SK-N-SH (cell line): ENCODE data around the gene CCDC78. TPM values are rescaled to one million over a fixed set of nuclear protein-coding genes. Genes with fewer than 3 reads are reported as not detected.

Experiments
- CTCF ChIA-PET: fragments of 300-600, 350-600 bp; formaldehyde crosslinking; extraction: SDS; loops from one replicate; lab custom pipeline; 2021; lab: Yijun Ruan, JAX
- POLR2A ChIA-PET: fragments of 350-600 bp; sonication (Branson Sonifier 250); formaldehyde crosslinking; extraction: SDS; loops from one replicate; lab custom pipeline; 2020; ENCODE audit warnings: antibody characterized with exemption, inconsistent platforms; lab: Yijun Ruan, JAX
- DNase-seq: peaks from one replicate; pipeline ENCODE4 v3.0.0; 2012
- H2AFZ ChIP-seq: fragments of 200-600 bp; sonication (generic); 2 replicates; pipeline ENCODE4 v1.8.1; 2016; ENCODE audit warnings: antibody characterized with exemption, mild to moderate bottlenecking, low read depth
- H3F3A ChIP-seq: fragments of 200-600 bp; sonication (generic); replicated peaks from 2 replicates; pipeline ENCODE3; 2016; ENCODE audit warnings: antibody characterized with exemption, mild to moderate bottlenecking; ENCODE audit not compliant: insufficient read depth
- H3K27ac ChIP-seq, 2 experiments: fragments of 200-500 bp in 1 of 2; fragments of 200-600 bp in 1 of 2; sonication (Bioruptor generic) in 1 of 2; sonication (generic), shearing (Covaris generic) in 1 of 2; 2 replicates each; pipeline versions ENCODE4 v1.5.1 to v1.6.1; 2014 to 2016; ENCODE audit warnings: low read depth in 2 of 2, inconsistent platforms in 1 of 2, low read length in 1 of 2, mild to moderate bottlenecking in 1 of 2, mixed read lengths in 1 of 2
- H3K27me3 ChIP-seq: fragments of 200-600 bp; sonication (generic), shearing (Covaris generic); 2 replicates; pipeline ENCODE4 v1.6.1; 2016; ENCODE audit warnings: mixed run types; ENCODE audit not compliant: insufficient read depth
- H3K36me3 ChIP-seq, 2 experiments: fragments of 200-500 bp in 1 of 2; fragments of 200-600 bp in 1 of 2; sonication (Bioruptor generic) in 1 of 2; sonication (generic) in 1 of 2; replicated peaks in 1 of 2; 2 replicates each; pipeline versions ENCODE3 to v1.5.1; 2014 to 2016; ENCODE audit warnings: low read length in 1 of 2, mild to moderate bottlenecking in 1 of 2; ENCODE audit not compliant: insufficient read depth in 2 of 2, control insufficient read depth in 1 of 2
- H3K4me1 ChIP-seq, 2 experiments: fragments of 200-500 bp in 1 of 2; fragments of 200-600 bp in 1 of 2; sonication (Bioruptor generic) in 1 of 2; sonication (generic), shearing (Covaris generic) in 1 of 2; 2 replicates each; pipeline versions ENCODE4 v1.5.1 to v1.6.1; 2014 to 2016; ENCODE audit warnings: low read depth in 1 of 2, low read length in 1 of 2, mixed run types in 1 of 2; ENCODE audit not compliant: insufficient read depth in 2 of 2, control insufficient read depth in 1 of 2
- H3K4me2 ChIP-seq: fragments of 200-600 bp; sonication (generic), shearing (Covaris generic); 2 replicates; pipeline ENCODE4 v1.6.1; 2017; ENCODE audit warnings: mixed run types
- H3K4me3 ChIP-seq, 2 experiments: fragments of 200-500 bp in 1 of 2; fragments of 200-600 bp in 1 of 2; sonication (Bioruptor generic) in 1 of 2; sonication (generic), shearing (Covaris generic) in 1 of 2; 2 replicates each; pipeline versions ENCODE4 v1.5.1 to v1.8.1; 2014 to 2016; ENCODE audit warnings: low read depth in 2 of 2, inconsistent platforms in 1 of 2, low read length in 1 of 2, mild to moderate bottlenecking in 1 of 2, mixed read lengths in 1 of 2, moderate library complexity in 1 of 2
- H3K79me2 ChIP-seq: fragments of 200-600 bp; sonication (generic); 2 replicates; pipeline ENCODE4 v1.8.1; 2017; ENCODE audit warnings: mild to moderate bottlenecking; ENCODE audit not compliant: insufficient read depth
- H3K9ac ChIP-seq: fragments of 200-600 bp; sonication (generic); 2 replicates; pipeline ENCODE4 v1.6.1; 2017; ENCODE audit warnings: mixed run types
- H3K9me2 ChIP-seq: fragments of 200-600 bp; sonication (generic); 2 replicates; pipeline ENCODE4 v1.6.1; 2017; ENCODE audit warnings: mixed run types
- H3K9me3 ChIP-seq: fragments of 200-600 bp; sonication (generic); 2 replicates; pipeline ENCODE4 v1.6.1; 2017; ENCODE audit warnings: mixed run types, mild to moderate bottlenecking, moderate library complexity
- H4K20me1 ChIP-seq: fragments of 200-600 bp; sonication (generic); 2 replicates; pipeline ENCODE4 v1.6.1; 2017; ENCODE audit warnings: mild to moderate bottlenecking, mixed run types; ENCODE audit not compliant: insufficient read depth
- EZH2phosphoT487 ChIP-seq: fragments of 200-600 bp; sonication (generic); IDR thresholded peaks from 2 replicates; pipeline ENCODE4 v1.6.1; 2017; ENCODE audit warnings: low read depth, mixed run types, mild to moderate bottlenecking, antibody characterized with exemption, moderate library complexity, borderline replicate concordance
- GABPA ChIP-seq: IDR thresholded peaks from 2 replicates; pipeline ENCODE4 v1.4.0; 2012; ENCODE audit warnings: low read depth, mild to moderate bottlenecking
- RXRA ChIP-seq: IDR thresholded peaks from 2 replicates; pipeline ENCODE4 v1.4.0; 2012; ENCODE audit warnings: low read depth, mild to moderate bottlenecking, borderline replicate concordance
- TAF1 ChIP-seq: IDR thresholded peaks from 2 replicates; pipeline ENCODE4 v1.6.1; 2012; ENCODE audit warnings: low read depth, mild to moderate bottlenecking, low read length, moderate library complexity, borderline replicate concordance
- WGBS: methylation state at CpG from one replicate; pipeline ENCODE4 v1.1.6; 2017; ENCODE audit warnings: low lambda C conversion rate; 5-methylcytosine and 5-hydroxymethylcytosine counted together
- polyA plus RNA-seq, 3 experiments: library from polyadenylated mRNA; depleted of rRNA; stranded (reverse); fragments of >200 nt; gene quantifications; 2 replicates each; pipeline ENCODE4 v1.2.3, GENCODE V29; 2012
- TF ChIP-seq, protein P1 (sequence below): fragments of 150-350 bp; IDR thresholded peaks from 2 replicates; pipeline ENCODE4 v1.6.1; 2017; ENCODE audit warnings: antibody characterized with exemption, low read length, low read depth, borderline replicate concordance
- TF ChIP-seq, protein P2 (sequence below): IDR thresholded peaks from 2 replicates; pipeline ENCODE4 v1.6.1; 2012; ENCODE audit warnings: mild to moderate bottlenecking, low read depth, low read length, moderate library complexity
- TF ChIP-seq, protein P3 (sequence below): IDR thresholded peaks from 2 replicates; pipeline ENCODE4; 2012
- TF ChIP-seq, protein P4 (sequence below): IDR thresholded peaks from 2 replicates; pipeline ENCODE4 v1.4.0; 2012; ENCODE audit warnings: low read depth

The CCDC78 gene
- polyA plus RNA-seq, 1 of the 3 experiments (the other 2 are of a cell fraction), result 15.4 TPM

DNA sequence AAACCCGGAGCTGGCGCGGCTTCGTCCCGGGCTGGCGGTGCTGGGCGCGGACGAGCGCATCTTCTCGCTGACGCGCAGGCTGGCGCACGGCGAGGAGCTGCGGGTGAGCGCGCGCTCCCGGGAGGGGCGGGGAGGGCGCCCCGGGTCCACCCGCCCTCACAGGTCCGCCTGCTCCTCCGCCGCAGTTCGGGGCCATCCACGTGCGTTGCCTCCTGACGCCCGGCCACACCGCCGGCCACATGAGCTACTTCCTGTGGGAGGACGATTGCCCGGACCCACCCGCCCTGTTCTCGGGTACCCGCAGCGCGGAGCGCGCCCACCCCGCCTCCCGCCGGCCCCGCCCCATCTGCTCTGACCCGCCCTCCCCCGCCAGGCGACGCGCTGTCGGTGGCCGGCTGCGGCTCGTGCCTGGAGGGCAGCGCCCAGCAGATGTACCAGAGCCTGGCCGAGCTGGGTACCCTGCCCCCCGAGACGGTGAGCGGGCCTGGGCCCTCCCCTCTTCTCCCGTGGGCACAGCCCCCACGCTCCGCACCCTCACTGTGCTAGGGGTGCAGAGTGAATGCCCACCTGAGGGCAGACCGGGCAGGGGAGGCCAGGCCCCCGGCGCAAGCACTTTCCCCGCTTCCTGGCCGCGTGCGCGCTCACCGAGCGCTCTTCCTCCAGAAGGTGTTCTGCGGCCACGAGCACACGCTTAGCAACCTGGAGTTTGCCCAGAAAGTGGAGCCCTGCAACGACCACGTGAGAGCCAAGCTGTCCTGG, 2.1 kb upstream of the CCDC78 start (continued):
- TF ChIP-seq, protein P1, sequence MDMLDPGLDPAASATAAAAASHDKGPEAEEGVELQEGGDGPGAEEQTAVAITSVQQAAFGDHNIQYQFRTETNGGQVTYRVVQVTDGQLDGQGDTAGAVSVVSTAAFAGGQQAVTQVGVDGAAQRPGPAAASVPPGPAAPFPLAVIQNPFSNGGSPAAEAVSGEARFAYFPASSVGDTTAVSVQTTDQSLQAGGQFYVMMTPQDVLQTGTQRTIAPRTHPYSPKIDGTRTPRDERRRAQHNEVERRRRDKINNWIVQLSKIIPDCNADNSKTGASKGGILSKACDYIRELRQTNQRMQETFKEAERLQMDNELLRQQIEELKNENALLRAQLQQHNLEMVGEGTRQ, result no peak
- TF ChIP-seq EZH2phosphoT487 (no peak), TAF1 (no peak), GABPA (no peak)
- TF ChIP-seq, protein P2, sequence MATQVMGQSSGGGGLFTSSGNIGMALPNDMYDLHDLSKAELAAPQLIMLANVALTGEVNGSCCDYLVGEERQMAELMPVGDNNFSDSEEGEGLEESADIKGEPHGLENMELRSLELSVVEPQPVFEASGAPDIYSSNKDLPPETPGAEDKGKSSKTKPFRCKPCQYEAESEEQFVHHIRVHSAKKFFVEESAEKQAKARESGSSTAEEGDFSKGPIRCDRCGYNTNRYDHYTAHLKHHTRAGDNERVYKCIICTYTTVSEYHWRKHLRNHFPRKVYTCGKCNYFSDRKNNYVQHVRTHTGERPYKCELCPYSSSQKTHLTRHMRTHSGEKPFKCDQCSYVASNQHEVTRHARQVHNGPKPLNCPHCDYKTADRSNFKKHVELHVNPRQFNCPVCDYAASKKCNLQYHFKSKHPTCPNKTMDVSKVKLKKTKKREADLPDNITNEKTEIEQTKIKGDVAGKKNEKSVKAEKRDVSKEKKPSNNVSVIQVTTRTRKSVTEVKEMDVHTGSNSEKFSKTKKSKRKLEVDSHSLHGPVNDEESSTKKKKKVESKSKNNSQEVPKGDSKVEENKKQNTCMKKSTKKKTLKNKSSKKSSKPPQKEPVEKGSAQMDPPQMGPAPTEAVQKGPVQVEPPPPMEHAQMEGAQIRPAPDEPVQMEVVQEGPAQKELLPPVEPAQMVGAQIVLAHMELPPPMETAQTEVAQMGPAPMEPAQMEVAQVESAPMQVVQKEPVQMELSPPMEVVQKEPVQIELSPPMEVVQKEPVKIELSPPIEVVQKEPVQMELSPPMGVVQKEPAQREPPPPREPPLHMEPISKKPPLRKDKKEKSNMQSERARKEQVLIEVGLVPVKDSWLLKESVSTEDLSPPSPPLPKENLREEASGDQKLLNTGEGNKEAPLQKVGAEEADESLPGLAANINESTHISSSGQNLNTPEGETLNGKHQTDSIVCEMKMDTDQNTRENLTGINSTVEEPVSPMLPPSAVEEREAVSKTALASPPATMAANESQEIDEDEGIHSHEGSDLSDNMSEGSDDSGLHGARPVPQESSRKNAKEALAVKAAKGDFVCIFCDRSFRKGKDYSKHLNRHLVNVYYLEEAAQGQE, result no peak
- TF ChIP-seq, protein P3, sequence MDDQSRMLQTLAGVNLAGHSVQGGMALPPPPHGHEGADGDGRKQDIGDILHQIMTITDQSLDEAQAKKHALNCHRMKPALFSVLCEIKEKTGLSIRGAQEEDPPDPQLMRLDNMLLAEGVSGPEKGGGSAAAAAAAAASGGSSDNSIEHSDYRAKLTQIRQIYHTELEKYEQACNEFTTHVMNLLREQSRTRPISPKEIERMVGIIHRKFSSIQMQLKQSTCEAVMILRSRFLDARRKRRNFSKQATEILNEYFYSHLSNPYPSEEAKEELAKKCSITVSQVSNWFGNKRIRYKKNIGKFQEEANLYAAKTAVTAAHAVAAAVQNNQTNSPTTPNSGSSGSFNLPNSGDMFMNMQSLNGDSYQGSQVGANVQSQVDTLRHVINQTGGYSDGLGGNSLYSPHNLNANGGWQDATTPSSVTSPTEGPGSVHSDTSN, result peak; percentile 9; the same call in 1 of the 2 replicates

DNA sequence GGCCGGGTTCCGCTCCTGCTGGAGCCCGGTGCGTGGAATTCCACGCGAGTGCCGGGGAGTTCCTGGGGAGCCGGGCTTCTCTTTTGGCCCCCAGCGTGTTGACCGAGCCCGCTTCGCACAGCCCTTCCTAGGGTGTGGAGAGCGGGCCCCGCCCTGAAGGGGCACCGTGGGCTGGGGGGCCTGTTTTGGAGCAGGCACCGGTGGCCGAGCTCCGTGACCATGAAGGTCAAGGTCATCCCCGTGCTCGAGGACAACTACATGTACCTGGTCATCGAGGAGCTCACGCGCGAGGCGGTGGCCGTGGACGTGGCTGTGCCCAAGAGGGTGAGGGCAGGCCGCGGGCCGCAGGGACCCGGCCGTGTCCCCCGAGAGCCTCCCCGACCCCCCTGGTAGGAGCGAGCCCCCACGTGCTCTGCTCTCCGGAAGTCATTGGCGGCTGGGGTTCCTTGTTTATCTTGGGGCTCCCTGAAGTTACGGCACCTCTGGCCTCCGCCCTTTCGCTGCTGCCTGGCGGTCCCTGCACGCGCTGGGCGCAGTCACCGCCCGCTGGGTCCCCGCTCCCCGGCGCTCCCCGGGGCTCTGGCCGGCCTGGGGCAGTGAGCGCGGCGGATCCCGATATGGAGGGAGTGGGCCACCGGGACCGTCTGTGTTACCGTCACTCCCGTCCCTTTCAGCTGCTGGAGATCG, 1.2 kb upstream of the CCDC78 start:
- DNase-seq, result peak; percentile 64
- H3K4me1 ChIP-seq, result peaks cover 0 to 18% of the 10 kb centered on the region in 2 experiments; a peak in 1 of 4 replicates
- peak overlapping the region in 1 of 2 experiments; percentile 84; a peak in 2 of 4 replicates for H3K27ac ChIP-seq
- H3K36me3 ChIP-seq, result peaks cover 0 to 5% of the 10 kb centered on the region in 2 experiments
- no peaks in the 10 kb centered on the region for H3K9me3 ChIP-seq
- no peaks in the 10 kb centered on the region for H3K79me2 ChIP-seq
- peak overlapping the region; percentile 78 to 82 for H3K4me3 ChIP-seq
- CTCF ChIA-PET, result interaction anchor here (1.4 to 20.3 kb wide), 3 partner anchors 13 to 58 kb away, joined by 10 to 358 read pairs (median 11); partner anchors contain the start of genes ANTKMT, CIAO3, FBXL16 and METRN
- peaks cover 17% of the 10 kb centered on the region for H3F3A ChIP-seq
- POLR2A ChIA-PET, result interaction anchor here (1.0 to 1.5 kb wide), 2 partner anchors 18 to 23 kb away, joined by 4 to 5 read pairs; no protein-coding TSS in a partner anchor
- peak overlapping the region; percentile 99 for H3K4me2 ChIP-seq
- peak overlapping the region; percentile 69 for H3K9ac ChIP-seq
- no peaks in the 10 kb centered on the region for H3K27me3 ChIP-seq
- WGBS, result 0% methylated on average over 5 of the region's 61 CpGs
- no peak overlapping the region for H2AFZ ChIP-seq
- no peaks in the 10 kb centered on the region for H3K9me2 ChIP-seq
- TF ChIP-seq, protein P4, sequence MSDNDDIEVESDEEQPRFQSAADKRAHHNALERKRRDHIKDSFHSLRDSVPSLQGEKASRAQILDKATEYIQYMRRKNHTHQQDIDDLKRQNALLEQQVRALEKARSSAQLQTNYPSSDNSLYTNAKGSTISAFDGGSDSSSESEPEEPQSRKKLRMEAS, result 0 out of 2 replicates have a peak, but pooled peaks have one; percentile 13
- no peak for TF ChIP-seq RXRA
- TF ChIP-seq TAF1, result peak; percentile 30; the same call in 1 of the 2 replicates
- H4K20me1 ChIP-seq, result 0 out of 2 replicates have a peak, but pooled peaks cover 7% of the 10 kb centered on the region
